T1000 (cell line): ENCODE measurements around the gene PCSK1N.

Experiments
- DNase-seq: peaks from one replicate; lab custom pipeline; 2025; ENCODE audit warnings: mixed read lengths; lab: John Stamatoyannopoulos, UW

The PCSK1N gene

GRCh38 chrX:48789366-48790220 is 45.8 kb downstream of the PCSK1N start:
- DNase-seq: no peak

- DNase-seq: no peak
Observed at GRCh38 chrX:48787505-48788443, 47.6 kb downstream of the PCSK1N start.

GRCh38 chrX:48786825-48787504 is 48.4 kb downstream of the PCSK1N start:
- DNase-seq: no peak

- DNase-seq: no peak
Observed at GRCh38 chrX:48786341-48786800, 49.0 kb downstream of the PCSK1N start, which contains the start of gene GATA1. Gene GATA1, plus strand, starts transcription at chrX:48786590. Its CDS starts 4,520 bp downstream, at chrX:48791110.

- DNase-seq: no peak
Observed at GRCh38 chrX:48785540-48786214, 49.7 kb downstream of the PCSK1N start.

GRCh38 chrX:48785186-48785539 is 50.2 kb downstream of the PCSK1N start:
- no peak for DNase-seq

GRCh38 chrX:48784726-48785125 is 50.7 kb downstream of the PCSK1N start:
- DNase-seq: no peak

- DNase-seq: no peak
Observed at GRCh38 chrX:48782795-48783194, 52.6 kb downstream of the PCSK1N start.

- no peak for DNase-seq
Observed at GRCh38 chrX:48782216-48782615, 53.2 kb downstream of the PCSK1N start.

- no peak for DNase-seq
Observed at GRCh38 chrX:48781705-48782104, 53.7 kb downstream of the PCSK1N start.
